Measurements from ENCODE around the gene RNASEH2B. TPM values are rescaled to one million over a fixed set of nuclear protein-coding genes. Genes with fewer than 3 reads are reported as not detected.
A peak's percentile ranks its signal among the peaks of the same experiment; 100 is the strongest.

RNASEH2B gene
- total RNA-seq, 1 donor from 2014 or later, result 20.0 TPM

DNA sequence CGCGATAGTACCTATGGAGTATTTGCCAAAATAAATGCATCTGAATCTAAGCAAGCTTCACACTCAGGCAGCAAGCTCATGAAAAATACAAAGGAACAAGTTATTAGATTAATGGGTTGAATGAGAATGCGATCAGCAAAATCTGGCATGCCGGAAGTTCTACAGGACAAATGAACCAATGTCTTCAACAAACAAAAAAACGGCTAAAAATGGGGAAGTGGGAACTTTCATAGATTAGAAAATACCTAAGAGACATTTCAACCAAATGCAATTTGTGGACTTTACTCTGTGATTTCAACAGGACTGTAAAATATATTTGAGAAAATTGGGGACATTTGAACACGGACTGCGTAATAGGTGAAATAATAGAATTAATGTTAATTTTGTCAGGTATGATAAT lies 22.4 kb upstream of the RNASEH2B start:
- H3K36me3 Mint-ChIP-seq (ENCODE audit: unreplicated experiment), result no peaks in the 10 kb centered on the region
- peaks cover 1% of the 10 kb centered on the region for H3K4me1 Mint-ChIP-seq (ENCODE audit: unreplicated experiment)

DNA sequence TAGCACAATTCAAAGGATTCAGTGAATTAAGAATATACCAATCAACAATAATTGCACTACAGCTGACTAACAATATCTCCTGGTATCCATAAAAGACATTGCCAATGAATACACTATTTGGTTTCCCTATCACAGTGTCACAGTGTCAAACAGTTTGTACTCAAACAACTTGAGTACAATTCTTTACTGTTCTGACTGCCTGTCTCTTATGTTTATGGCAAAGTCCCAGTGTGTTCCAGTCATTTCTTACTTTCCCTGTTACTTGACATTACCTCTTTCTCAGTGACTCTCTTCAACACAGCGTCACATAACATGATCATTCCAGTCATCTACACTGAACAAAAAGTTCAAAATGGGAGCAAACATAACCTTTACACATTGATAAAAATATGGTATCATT lies 21.2 kb upstream of the RNASEH2B start:
- no peak overlapping the region for H3K4me3 Mint-ChIP-seq (ENCODE audit: unreplicated experiment)
- no peak overlapping the region for H3K27ac Mint-ChIP-seq (ENCODE audit: unreplicated experiment)
- no peaks in the 10 kb centered on the region for H3K9me3 Mint-ChIP-seq (ENCODE audit: unreplicated experiment)
- H3K27me3 Mint-ChIP-seq (ENCODE audit: unreplicated experiment), result peaks cover 19% of the 10 kb centered on the region
- TF ChIP-seq, protein P1, sequence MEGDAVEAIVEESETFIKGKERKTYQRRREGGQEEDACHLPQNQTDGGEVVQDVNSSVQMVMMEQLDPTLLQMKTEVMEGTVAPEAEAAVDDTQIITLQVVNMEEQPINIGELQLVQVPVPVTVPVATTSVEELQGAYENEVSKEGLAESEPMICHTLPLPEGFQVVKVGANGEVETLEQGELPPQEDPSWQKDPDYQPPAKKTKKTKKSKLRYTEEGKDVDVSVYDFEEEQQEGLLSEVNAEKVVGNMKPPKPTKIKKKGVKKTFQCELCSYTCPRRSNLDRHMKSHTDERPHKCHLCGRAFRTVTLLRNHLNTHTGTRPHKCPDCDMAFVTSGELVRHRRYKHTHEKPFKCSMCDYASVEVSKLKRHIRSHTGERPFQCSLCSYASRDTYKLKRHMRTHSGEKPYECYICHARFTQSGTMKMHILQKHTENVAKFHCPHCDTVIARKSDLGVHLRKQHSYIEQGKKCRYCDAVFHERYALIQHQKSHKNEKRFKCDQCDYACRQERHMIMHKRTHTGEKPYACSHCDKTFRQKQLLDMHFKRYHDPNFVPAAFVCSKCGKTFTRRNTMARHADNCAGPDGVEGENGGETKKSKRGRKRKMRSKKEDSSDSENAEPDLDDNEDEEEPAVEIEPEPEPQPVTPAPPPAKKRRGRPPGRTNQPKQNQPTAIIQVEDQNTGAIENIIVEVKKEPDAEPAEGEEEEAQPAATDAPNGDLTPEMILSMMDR (IDR thresholded peaks at IDR 0.05), result no peak
- H3K36me3 Mint-ChIP-seq (ENCODE audit: unreplicated experiment), result no peaks in the 10 kb centered on the region
- DNase-seq (ENCODE audit: extremely low spot score, unreplicated experiment), result no peak
- peaks cover 12% of the 10 kb centered on the region for H3K4me1 Mint-ChIP-seq (ENCODE audit: unreplicated experiment)

More for the DNA sequence above, 22.4 kb upstream of the RNASEH2B start:
- DNase-seq (ENCODE audit: extremely low spot score, unreplicated experiment), result no peak
- peaks cover 4% of the 10 kb centered on the region for H3K9me3 Mint-ChIP-seq (ENCODE audit: unreplicated experiment)
- no peak overlapping the region for H3K4me3 Mint-ChIP-seq (ENCODE audit: unreplicated experiment)
- H3K27me3 Mint-ChIP-seq (ENCODE audit: unreplicated experiment), result peaks cover 19% of the 10 kb centered on the region
- TF ChIP-seq, protein P1 (IDR thresholded peaks at IDR 0.05), result no peak
- H3K27ac Mint-ChIP-seq (ENCODE audit: unreplicated experiment), result no peak overlapping the region

DNA sequence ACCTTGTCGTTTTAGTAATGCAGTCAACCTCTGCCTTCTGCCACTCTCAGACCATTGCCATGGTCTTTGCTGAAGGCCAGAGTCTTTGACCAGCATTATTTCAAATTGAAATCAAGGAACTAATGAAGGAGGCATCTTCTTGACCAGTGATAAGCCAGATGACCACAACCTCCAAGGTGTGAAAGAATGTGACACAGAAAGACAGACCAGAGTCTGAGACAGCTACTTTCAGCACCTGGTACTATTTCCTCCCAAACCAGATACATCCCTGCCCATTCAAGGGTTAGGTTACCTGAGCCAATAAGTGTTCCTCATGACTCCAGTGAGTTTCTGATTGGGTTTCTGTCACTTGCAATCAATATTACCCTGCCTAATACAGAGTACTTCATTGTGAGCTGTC lies 20.3 kb upstream of the RNASEH2B start:
- Mint-ChIP-seq H3K4me1 (ENCODE audit: unreplicated experiment) (peaks cover 21% of the 10 kb centered on the region), H3K27me3 (ENCODE audit: unreplicated experiment) (peaks cover 17% of the 10 kb centered on the region), H3K4me3 (ENCODE audit: unreplicated experiment) (no peak overlapping the region), H3K27ac (ENCODE audit: unreplicated experiment) (no peak overlapping the region), H3K9me3 (ENCODE audit: unreplicated experiment) (no peaks in the 10 kb centered on the region), H3K36me3 (ENCODE audit: unreplicated experiment) (no peaks in the 10 kb centered on the region)
- TF ChIP-seq, protein P1 (IDR thresholded peaks at IDR 0.05), result no peak
- DNase-seq (ENCODE audit: extremely low spot score, unreplicated experiment), result no peak

DNA sequence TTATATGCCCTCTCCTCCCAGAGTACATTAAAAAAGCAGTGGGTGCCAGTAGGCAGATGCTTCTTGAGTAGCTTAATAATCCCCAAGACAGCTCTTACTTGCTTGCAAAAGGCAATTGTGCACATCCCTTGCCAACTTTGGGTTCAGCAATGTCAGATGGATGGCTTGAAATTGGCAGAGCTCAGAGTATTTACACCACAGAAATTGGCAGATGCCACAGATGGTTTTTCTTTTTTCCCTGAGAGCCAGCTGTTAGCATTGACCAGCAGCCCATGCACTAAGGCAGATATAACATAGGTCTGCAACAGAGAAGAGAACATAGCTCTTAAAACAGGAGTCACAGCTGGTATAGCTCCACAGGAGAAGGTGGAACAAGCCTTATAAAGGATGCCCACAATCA lies 18.4 kb upstream of the RNASEH2B start:
- TF ChIP-seq, protein P1 (IDR thresholded peaks at IDR 0.05), result no peak
- H3K27ac Mint-ChIP-seq (ENCODE audit: unreplicated experiment), result no peak overlapping the region
- H3K4me3 Mint-ChIP-seq (ENCODE audit: unreplicated experiment), result no peak overlapping the region
- peaks cover 26% of the 10 kb centered on the region for H3K4me1 Mint-ChIP-seq (ENCODE audit: unreplicated experiment)
- no peaks in the 10 kb centered on the region for H3K9me3 Mint-ChIP-seq (ENCODE audit: unreplicated experiment)
- no peak for DNase-seq (ENCODE audit: extremely low spot score, unreplicated experiment)
- H3K36me3 Mint-ChIP-seq (ENCODE audit: unreplicated experiment), result no peaks in the 10 kb centered on the region
- H3K27me3 Mint-ChIP-seq (ENCODE audit: unreplicated experiment), result peaks cover 12% of the 10 kb centered on the region

DNA sequence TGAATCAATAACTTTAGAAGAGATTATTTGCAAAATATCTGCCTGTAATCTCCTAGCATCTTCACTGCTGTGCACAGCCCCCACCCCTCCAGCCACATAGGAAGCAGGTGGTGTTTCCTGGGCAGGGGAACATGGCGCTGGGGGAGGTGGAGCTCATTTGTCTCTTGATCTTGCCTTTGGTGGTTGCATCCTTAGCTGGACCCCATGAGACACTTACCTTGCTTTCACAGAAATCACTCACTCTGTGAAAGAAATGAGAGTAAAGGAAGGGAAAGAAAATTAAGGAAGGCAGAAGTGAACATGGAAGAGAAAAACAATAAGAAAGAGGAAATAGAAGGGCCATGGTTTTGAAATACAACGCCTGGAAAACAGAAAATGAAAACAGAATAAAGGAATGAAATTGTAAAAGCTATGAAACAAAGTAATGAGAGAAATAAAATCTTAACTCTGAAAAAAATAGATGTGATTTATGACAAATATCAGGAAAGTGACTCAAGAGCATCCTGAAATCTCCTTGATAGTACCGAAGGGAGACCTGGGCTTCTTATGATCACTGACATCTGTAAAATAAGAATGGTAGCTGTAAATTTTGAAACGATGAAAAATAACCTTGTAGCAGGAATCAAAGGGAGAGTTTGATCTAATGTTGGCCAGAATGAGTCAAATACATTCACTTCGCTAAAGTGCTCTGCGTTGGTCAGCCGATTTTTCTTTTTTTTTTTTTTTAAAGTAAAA lies 17.2 kb upstream of the RNASEH2B start:
- peaks cover 5% of the 10 kb centered on the region for H3K27me3 Mint-ChIP-seq (ENCODE audit: unreplicated experiment)
- peak overlapping the region; percentile 33 for H3K27ac Mint-ChIP-seq (ENCODE audit: unreplicated experiment)
- H3K4me3 Mint-ChIP-seq (ENCODE audit: unreplicated experiment), result no peak overlapping the region
- no peaks in the 10 kb centered on the region for H3K36me3 Mint-ChIP-seq (ENCODE audit: unreplicated experiment)
- no peaks in the 10 kb centered on the region for H3K9me3 Mint-ChIP-seq (ENCODE audit: unreplicated experiment)
- peaks cover 29% of the 10 kb centered on the region for H3K4me1 Mint-ChIP-seq (ENCODE audit: unreplicated experiment)
- TF ChIP-seq, protein P1 (IDR thresholded peaks at IDR 0.05), result no peak
- no peak for DNase-seq (ENCODE audit: extremely low spot score, unreplicated experiment)
